ENCODE data around the gene C2CD5. TPM values are rescaled to one million over a fixed set of nuclear protein-coding genes. Genes with fewer than 3 reads are reported as not detected.

The C2CD5 gene
- total and polyA plus RNA-seq, 8 donors: 12.2 to 79.1 (median 31.9) TPM

DNA sequence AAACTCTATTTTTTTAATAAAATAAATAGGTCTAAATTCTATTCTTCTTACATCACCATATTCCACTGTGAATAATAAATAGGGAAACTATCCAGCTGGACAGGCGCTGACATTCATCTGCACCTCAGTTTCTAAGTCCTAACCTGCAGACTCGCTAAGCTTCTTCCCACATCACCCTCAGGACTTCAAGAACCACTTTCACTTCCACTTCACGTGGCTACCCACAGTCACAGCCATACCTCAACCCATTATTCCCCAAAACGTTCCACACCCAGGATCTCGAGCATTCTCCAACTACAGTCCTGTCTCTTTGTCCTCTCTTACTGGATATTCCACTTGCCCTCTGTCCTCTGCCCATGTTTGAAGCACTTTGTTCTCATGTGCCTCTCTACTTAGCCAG, 71.1 kb downstream of the C2CD5 start:
- WGBS, 5 donors: 79 to 83% (median 80%) methylated on average over 5 of the region's 5 CpGs
- H3K4me1 ChIP-seq: no peaks in the 10 kb centered on the region

DNA sequence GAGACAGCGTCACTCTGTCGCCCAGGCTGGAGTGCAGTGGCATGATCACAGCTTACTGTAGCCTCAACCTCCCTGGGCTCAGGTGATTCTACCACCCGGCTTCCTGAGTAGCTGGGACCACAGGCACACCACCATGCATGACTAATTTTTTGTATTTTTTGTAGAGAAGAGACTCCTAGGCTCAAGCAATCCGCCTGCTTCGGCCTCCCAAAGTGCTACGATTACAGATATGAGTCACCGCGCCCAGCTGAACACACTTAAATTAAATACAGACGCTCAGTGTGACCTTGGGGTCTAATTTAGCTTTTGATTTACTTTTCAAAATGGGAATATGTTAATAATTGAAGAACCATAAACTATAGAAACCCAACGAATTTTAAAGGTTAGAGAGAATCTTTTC, 77.2 kb downstream of the C2CD5 start:
- Histone ChIP-seq H3K36me3 (peaks cover 12 to 59% (median 57%) of the 10 kb centered on the region in 4 donors), H3K9me3 (no peaks in the 10 kb centered on the region), H3K27ac (no peak overlapping the region), H3K4me3 (no peak overlapping the region), H3K27me3 (no peaks in the 10 kb centered on the region), H3K4me1 (no peaks in the 10 kb centered on the region)
- WGBS, 5 donors: 86 to 93% (median 91%) methylated on average over 10 of the region's 10 CpGs
- TF ChIP-seq, protein P1, sequence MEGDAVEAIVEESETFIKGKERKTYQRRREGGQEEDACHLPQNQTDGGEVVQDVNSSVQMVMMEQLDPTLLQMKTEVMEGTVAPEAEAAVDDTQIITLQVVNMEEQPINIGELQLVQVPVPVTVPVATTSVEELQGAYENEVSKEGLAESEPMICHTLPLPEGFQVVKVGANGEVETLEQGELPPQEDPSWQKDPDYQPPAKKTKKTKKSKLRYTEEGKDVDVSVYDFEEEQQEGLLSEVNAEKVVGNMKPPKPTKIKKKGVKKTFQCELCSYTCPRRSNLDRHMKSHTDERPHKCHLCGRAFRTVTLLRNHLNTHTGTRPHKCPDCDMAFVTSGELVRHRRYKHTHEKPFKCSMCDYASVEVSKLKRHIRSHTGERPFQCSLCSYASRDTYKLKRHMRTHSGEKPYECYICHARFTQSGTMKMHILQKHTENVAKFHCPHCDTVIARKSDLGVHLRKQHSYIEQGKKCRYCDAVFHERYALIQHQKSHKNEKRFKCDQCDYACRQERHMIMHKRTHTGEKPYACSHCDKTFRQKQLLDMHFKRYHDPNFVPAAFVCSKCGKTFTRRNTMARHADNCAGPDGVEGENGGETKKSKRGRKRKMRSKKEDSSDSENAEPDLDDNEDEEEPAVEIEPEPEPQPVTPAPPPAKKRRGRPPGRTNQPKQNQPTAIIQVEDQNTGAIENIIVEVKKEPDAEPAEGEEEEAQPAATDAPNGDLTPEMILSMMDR (IDR thresholded peaks at IDR 0.05): no peak
- TF ChIP-seq POLR2AphosphoS5 (IDR thresholded peaks at IDR 0.05) (no peak), EP300 (IDR thresholded peaks at IDR 0.05) (no peak), POLR2A (IDR thresholded peaks at IDR 0.05) (no peak)
- no peak for DNase-seq
- intact Hi-C loops (cut with DNase I; ENCODE audit: low total_unique reads): no loop called here

More for the DNA sequence above, 71.1 kb downstream of the C2CD5 start:
- intact Hi-C loops (cut with DNase I; ENCODE audit: low total_unique reads): no loop called here
- Histone ChIP-seq H3K4me3 (no peak overlapping the region), H3K36me3 (peaks cover 16 to 78% (median 64%) of the 10 kb centered on the region in 4 donors), H3K9me3 (no peaks in the 10 kb centered on the region), H3K27me3 (no peaks in the 10 kb centered on the region), H3K27ac (no peak overlapping the region)
- DNase-seq: no peak
- TF ChIP-seq EP300 (IDR thresholded peaks at IDR 0.05) (no peak), POLR2AphosphoS5 (IDR thresholded peaks at IDR 0.05) (no peak), POLR2A (IDR thresholded peaks at IDR 0.05) (no peak)
- TF ChIP-seq, protein P1 (IDR thresholded peaks at IDR 0.05): no peak

DNA sequence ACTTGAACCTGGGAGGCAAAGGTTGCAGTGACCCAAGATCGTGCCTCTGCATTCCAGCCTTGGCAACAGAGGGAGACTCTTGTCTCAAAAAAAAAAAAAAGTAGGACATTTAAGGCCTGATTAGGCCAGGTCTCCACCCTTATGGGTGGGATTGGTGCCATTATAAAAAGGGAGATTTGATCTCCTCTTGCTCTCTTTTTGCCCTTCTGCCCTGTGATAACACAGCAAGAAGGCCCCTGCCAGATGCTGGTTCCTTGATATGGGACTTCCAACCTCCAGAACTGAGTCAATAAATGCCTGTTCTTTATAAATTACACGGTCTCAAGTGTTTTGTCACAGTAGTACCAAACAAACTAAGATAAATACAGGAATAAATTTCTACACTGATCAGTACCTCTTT, 81.0 kb downstream of the C2CD5 start:
- 79 to 91% (median 85%) methylated on average over 2 of the region's 2 CpGs for WGBS, 5 donors

DNA sequence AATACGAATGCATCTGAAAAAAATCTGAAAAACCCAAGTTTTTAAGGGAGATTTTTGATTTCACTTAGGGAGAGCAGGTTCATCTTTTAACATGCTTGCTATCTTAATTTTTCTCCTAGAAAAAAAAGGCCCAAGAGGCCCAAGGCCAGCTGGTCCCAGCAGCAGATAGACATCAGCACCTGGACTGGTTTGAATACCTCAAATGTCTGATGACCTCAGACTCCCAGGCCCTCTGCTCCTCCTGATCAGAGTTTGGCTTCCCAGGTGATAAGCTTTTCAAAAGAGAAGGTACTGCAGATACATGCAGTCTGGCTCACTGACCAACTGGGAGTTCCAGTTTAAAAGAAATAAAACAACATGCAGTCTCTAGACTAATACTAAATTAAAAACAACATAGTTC, 82.6 kb downstream of the C2CD5 start:
- no peak for TF ChIP-seq POLR2AphosphoS5 (IDR thresholded peaks at IDR 0.05)
- TF ChIP-seq, protein P1 (IDR thresholded peaks at IDR 0.05): no peak
- TF ChIP-seq POLR2A (IDR thresholded peaks at IDR 0.05): no peak
- TF ChIP-seq EP300 (IDR thresholded peaks at IDR 0.05): no peak
- DNase-seq: no peak
- Histone ChIP-seq H3K4me1 (peaks cover 0 to 4% (median 0%) of the 10 kb centered on the region in 4 donors), H3K9me3 (no peaks in the 10 kb centered on the region), H3K27me3 (no peaks in the 10 kb centered on the region), H3K27ac (no peak overlapping the region), H3K4me3 (no peak overlapping the region), H3K36me3 (peaks cover 0 to 12% (median 10%) of the 10 kb centered on the region in 4 donors)
- whole genome bisulfite sequencing, 5 donors: 96 to 100% (median 97%) methylated on average over 1 of the region's 1 CpG
- intact Hi-C loops (cut with DNase I; ENCODE audit: low total_unique reads): no loop called here

More for the DNA sequence above, 81.0 kb downstream of the C2CD5 start:
- H3K4me3 ChIP-seq: no peak overlapping the region
- intact Hi-C loops (cut with DNase I; ENCODE audit: low total_unique reads): no loop called here
- TF ChIP-seq POLR2AphosphoS5 (IDR thresholded peaks at IDR 0.05) (no peak), POLR2A (IDR thresholded peaks at IDR 0.05) (no peak), EP300 (IDR thresholded peaks at IDR 0.05) (no peak)
- TF ChIP-seq, protein P1 (IDR thresholded peaks at IDR 0.05): no peak
- no peaks in the 10 kb centered on the region for H3K9me3 ChIP-seq
- peaks cover 0 to 4% (median 0%) of the 10 kb centered on the region in 4 donors for H3K4me1 ChIP-seq
- peaks cover 0 to 28% (median 24%) of the 10 kb centered on the region in 4 donors for H3K36me3 ChIP-seq
- no peaks in the 10 kb centered on the region for H3K27me3 ChIP-seq
- DNase-seq: no peak
- no peak overlapping the region for H3K27ac ChIP-seq

Data from stomach (tissue), 9 donors.